ENCODE results near the gene SSR1. TPM values are rescaled to one million over a fixed set of nuclear protein-coding genes. Genes with fewer than 3 reads are reported as not detected.
A peak's percentile ranks its signal among the peaks of the same experiment; 100 is the strongest.

Gene SSR1
- total and polyA plus RNA-seq, 2 donors from 2014 or later = 40.4 to 163 TPM

DNA sequence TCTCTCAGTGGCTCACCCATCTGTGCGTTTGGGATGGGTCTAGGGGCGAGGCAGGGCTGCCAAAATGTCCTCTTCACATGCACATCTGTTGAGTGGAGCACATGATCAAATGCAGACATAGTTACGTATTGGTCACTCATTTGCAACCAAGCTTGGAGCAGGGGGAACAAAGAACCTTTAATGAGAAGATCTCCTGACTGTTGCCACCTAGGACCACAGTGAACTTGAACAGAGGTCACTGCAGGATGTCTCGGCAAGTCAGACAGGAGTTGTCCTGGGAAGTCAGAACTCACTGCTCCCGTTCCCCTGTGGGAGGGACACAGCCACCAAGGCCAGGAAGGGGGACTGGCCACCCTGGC is 73.4 kb downstream of the SSR1 start:
- Histone ChIP-seq H3K4me1 (ENCODE audit: control insufficient read depth in 2 of 3, insufficient read depth in 2 of 3, low read depth in 1 of 3, low read length in 3 of 3) (peaks cover 9 to 42% (median 30%) of the 10 kb centered on the region in 3 donors), H3K9me3 (ENCODE audit: control insufficient read depth in 2 of 3, insufficient read depth in 1 of 3, low read length in 3 of 3) (no peaks in the 10 kb centered on the region), H3K27ac (ENCODE audit: low read depth in 2 of 2, low read length in 2 of 2) (peak overlapping the region; percentile 51 to 72), H3K27me3 (ENCODE audit: control insufficient read depth, insufficient read depth, low read length) (no peaks in the 10 kb centered on the region), H3K4me3 (ENCODE audit: low read length in 3 of 3) (no peak overlapping the region), H3K9ac (ENCODE audit: low read length in 3 of 3) (peak overlapping the region in 1 of 3 donors; percentile 12), H3K36me3 (ENCODE audit: control insufficient read depth in 2 of 3, insufficient read depth in 3 of 3, low read length in 3 of 3) (no peaks in the 10 kb centered on the region)
- intact Hi-C loops (cut with DNase I) = no loop called here
- DNase-seq = peak in 1 of 5 donors; percentile 35
- TF ChIP-seq, protein P1, sequence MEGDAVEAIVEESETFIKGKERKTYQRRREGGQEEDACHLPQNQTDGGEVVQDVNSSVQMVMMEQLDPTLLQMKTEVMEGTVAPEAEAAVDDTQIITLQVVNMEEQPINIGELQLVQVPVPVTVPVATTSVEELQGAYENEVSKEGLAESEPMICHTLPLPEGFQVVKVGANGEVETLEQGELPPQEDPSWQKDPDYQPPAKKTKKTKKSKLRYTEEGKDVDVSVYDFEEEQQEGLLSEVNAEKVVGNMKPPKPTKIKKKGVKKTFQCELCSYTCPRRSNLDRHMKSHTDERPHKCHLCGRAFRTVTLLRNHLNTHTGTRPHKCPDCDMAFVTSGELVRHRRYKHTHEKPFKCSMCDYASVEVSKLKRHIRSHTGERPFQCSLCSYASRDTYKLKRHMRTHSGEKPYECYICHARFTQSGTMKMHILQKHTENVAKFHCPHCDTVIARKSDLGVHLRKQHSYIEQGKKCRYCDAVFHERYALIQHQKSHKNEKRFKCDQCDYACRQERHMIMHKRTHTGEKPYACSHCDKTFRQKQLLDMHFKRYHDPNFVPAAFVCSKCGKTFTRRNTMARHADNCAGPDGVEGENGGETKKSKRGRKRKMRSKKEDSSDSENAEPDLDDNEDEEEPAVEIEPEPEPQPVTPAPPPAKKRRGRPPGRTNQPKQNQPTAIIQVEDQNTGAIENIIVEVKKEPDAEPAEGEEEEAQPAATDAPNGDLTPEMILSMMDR (IDR thresholded peaks at IDR 0.05; ENCODE audit: borderline replicate concordance, extremely low read depth, insufficient read depth) = no peak
- no peak for FAIRE-seq

DNA sequence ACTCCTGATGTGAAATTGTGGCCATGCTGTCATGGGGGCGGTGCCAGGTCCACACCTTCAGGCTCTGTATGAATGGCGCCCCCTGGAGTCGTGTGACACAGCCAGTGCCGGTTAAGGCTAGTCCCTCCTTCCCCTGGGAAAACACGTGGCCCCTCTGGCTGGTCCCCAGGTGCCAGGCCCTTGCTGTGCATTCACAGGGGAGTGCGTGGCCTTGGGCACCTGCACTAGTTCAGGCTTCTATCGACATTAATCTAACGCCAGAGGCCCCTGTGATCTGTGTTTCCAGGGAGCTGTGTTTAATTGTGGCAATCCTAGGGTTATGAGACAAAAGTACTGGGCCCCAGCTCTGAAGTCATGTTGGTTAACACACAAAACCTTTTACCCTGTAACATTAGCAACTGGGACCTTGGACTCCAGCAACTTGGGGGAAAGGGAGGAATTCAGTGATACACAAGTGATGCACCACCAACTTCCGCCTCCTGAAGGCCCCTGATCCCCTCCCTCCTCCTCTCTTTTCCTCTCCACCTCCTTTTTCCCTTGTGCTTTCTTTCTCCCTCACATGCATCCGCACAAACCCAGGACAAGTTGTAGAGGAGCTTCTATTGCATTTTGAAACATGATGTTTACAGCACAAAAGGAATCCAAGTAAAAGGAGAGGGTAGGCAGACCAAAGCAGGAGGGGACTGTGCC is 74.0 kb downstream of the SSR1 start:
- H3K27me3 ChIP-seq (ENCODE audit: control insufficient read depth, insufficient read depth, low read length) = no peaks in the 10 kb centered on the region
- TF ChIP-seq, protein P1 (IDR thresholded peaks at IDR 0.05; ENCODE audit: borderline replicate concordance, extremely low read depth, insufficient read depth) = peak; percentile 77
- intact Hi-C loops (cut with DNase I) = no loop called here
- H3K9me3 ChIP-seq (ENCODE audit: control insufficient read depth in 2 of 3, insufficient read depth in 1 of 3, low read length in 3 of 3) = no peaks in the 10 kb centered on the region
- peak overlapping the region; percentile 51 to 72 for H3K27ac ChIP-seq (ENCODE audit: low read depth in 2 of 2, low read length in 2 of 2)
- H3K4me1 ChIP-seq (ENCODE audit: control insufficient read depth in 2 of 3, insufficient read depth in 2 of 3, low read depth in 1 of 3, low read length in 3 of 3) = peaks cover 9 to 42% (median 30%) of the 10 kb centered on the region in 3 donors
- DNase-seq = peak; percentile 89 to 96 (median 91)
- peaks cover 0 to under 1% (median 0%) of the 10 kb centered on the region in 3 donors for H3K36me3 ChIP-seq (ENCODE audit: control insufficient read depth in 2 of 3, insufficient read depth in 3 of 3, low read length in 3 of 3)
- H3K4me3 ChIP-seq (ENCODE audit: low read length in 3 of 3) = no peak overlapping the region
- H3K9ac ChIP-seq (ENCODE audit: low read length in 3 of 3) = peak overlapping the region in 1 of 3 donors; percentile 12
- no peak for FAIRE-seq

DNA sequence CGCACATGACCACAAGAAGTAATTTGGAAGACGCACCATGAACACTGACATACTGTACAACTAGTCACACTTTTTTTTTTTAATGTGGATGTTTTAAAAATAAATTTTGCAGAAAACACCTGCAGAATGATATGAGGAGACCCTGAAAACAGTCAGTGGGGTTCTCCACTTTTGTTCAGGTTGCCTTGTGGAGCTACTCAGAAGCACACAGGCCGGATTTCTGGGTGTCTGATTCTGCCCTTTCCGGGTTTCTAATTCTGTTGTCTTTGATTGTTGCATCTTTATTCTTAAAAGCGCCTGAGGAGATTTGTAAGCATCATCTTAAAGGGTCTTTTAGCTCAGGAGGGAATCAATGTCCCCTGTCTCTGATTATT is 74.5 kb downstream of the SSR1 start:
- H3K9me3 ChIP-seq (ENCODE audit: control insufficient read depth in 2 of 3, insufficient read depth in 1 of 3, low read length in 3 of 3) = no peaks in the 10 kb centered on the region
- intact Hi-C loops (cut with DNase I) = no loop called here
- H3K4me3 ChIP-seq (ENCODE audit: low read length in 3 of 3) = no peak overlapping the region
- FAIRE-seq (no peak), DNase-seq (no peak)
- peaks cover 0 to 5% (median 0%) of the 10 kb centered on the region in 3 donors for H3K36me3 ChIP-seq (ENCODE audit: control insufficient read depth in 2 of 3, insufficient read depth in 3 of 3, low read length in 3 of 3)
- no peak overlapping the region for H3K9ac ChIP-seq (ENCODE audit: low read length in 3 of 3)
- TF ChIP-seq, protein P1 (IDR thresholded peaks at IDR 0.05; ENCODE audit: borderline replicate concordance, extremely low read depth, insufficient read depth) = no peak
- H3K27me3 ChIP-seq (ENCODE audit: control insufficient read depth, insufficient read depth, low read length) = no peaks in the 10 kb centered on the region
- H3K4me1 ChIP-seq (ENCODE audit: control insufficient read depth in 2 of 3, insufficient read depth in 2 of 3, low read depth in 1 of 3, low read length in 3 of 3) = peaks cover 9 to 42% (median 30%) of the 10 kb centered on the region in 3 donors
- peak overlapping the region in 1 of 2 donors; percentile 72 for H3K27ac ChIP-seq (ENCODE audit: low read depth in 2 of 2, low read length in 2 of 2)

All from kidney (tissue), 14 donors.